Effector memory CD4-positive, alpha-beta T cell (primary cell): ENCODE data around the gene ABCB1.
"Not testable (repeated sequence)": the region's sequence is repeated elsewhere in the genome, so short reads cannot be mapped to it uniquely, and the experiment has no call there.

ENCODE experiments used
- DNase-seq, 3 donors: peaks; one replicate each; pipeline ENCODE4 v3.0.0-alpha.2; 2020
- H3K27ac ChIP-seq: 2 replicates; pipeline ENCODE4 v1.7.0; 2013; ENCODE audit warnings: mild to moderate bottlenecking, low read length, moderate library complexity; ENCODE audit not compliant: insufficient read depth, poor library complexity, severe bottlenecking
- H3K27me3 ChIP-seq: replicated peaks from 2 replicates; pipeline ENCODE4 v1.7.0; 2013; ENCODE audit warnings: mild to moderate bottlenecking, low read length; ENCODE audit not compliant: insufficient read depth, control insufficient read depth, poor library complexity, severe bottlenecking
- H3K36me3 ChIP-seq: 2 replicates; pipeline ENCODE4 v1.7.0; 2013; ENCODE audit warnings: mild to moderate bottlenecking, low read length, moderate library complexity; ENCODE audit not compliant: control insufficient read depth, insufficient read depth
- H3K4me1 ChIP-seq: 2 replicates; pipeline ENCODE4 v1.7.0; 2013; ENCODE audit warnings: low read length, mild to moderate bottlenecking; ENCODE audit not compliant: control insufficient read depth, insufficient read depth, poor library complexity, severe bottlenecking
- H3K4me3 ChIP-seq: 2 replicates; pipeline ENCODE4 v1.7.0; 2013; ENCODE audit warnings: low read length, low read depth, mild to moderate bottlenecking; ENCODE audit not compliant: insufficient read depth, poor library complexity, severe bottlenecking
- H3K9me3 ChIP-seq: 2 replicates; pipeline ENCODE4 v1.7.0; 2013; ENCODE audit warnings: mild to moderate bottlenecking, low read length, moderate library complexity; ENCODE audit not compliant: control insufficient read depth

The ABCB1 gene

DNA sequence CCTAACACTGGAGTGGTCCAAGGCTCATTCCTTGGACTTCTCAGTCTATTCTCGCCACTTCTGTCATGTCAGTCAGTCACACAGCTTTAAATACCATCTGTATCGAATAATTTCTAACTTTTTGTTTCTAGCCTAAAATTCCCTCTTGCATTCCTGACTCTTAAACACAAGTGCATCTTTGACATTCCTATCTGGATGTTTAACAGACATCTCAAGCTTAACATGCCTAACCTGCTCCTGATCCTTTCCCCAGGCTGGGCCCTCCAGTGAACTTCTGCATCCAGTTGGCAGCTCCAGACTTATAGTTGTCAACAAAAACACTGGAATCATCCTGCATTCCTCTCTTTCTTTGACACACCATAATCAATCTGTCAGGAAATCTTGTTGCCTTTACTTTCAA, 120.7 kb downstream of the ABCB1 start:
- H3K4me1 ChIP-seq: peaks cover 3% of the 10 kb centered on the region
- H3K4me3 ChIP-seq: no peak overlapping the region
- no peak overlapping the region for H3K27ac ChIP-seq
- H3K36me3 ChIP-seq: no peaks in the 10 kb centered on the region
- H3K27me3 ChIP-seq: peaks cover 7% of the 10 kb centered on the region
- H3K9me3 ChIP-seq: no peaks in the 10 kb centered on the region
- DNase-seq: no peak

DNA sequence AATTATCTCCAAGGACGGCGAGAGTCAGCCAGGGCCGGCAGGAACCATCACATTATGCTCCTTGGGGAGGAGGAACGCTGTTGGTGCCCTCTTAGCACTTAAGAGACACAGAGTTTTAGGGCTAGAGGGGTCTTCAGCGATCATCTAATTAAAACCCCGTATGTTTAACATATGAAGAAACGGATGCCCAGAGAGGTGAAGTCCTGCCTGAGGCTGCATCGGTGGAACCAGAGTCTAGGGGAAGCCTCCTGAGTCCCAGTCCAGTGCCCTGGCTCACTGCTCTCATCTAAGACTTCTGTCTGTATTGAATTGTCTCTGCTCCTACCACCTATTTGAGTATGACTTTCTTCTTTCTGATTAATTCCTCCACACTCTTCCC, 124.5 kb downstream of the ABCB1 start:
- no peaks in the 10 kb centered on the region for H3K9me3 ChIP-seq
- DNase-seq: no peak
- H3K27me3 ChIP-seq: peaks cover 7% of the 10 kb centered on the region
- peaks cover 3% of the 10 kb centered on the region for H3K4me1 ChIP-seq
- H3K36me3 ChIP-seq: no peaks in the 10 kb centered on the region
- no peak overlapping the region for H3K27ac ChIP-seq
- H3K4me3 ChIP-seq: no peak overlapping the region

DNA sequence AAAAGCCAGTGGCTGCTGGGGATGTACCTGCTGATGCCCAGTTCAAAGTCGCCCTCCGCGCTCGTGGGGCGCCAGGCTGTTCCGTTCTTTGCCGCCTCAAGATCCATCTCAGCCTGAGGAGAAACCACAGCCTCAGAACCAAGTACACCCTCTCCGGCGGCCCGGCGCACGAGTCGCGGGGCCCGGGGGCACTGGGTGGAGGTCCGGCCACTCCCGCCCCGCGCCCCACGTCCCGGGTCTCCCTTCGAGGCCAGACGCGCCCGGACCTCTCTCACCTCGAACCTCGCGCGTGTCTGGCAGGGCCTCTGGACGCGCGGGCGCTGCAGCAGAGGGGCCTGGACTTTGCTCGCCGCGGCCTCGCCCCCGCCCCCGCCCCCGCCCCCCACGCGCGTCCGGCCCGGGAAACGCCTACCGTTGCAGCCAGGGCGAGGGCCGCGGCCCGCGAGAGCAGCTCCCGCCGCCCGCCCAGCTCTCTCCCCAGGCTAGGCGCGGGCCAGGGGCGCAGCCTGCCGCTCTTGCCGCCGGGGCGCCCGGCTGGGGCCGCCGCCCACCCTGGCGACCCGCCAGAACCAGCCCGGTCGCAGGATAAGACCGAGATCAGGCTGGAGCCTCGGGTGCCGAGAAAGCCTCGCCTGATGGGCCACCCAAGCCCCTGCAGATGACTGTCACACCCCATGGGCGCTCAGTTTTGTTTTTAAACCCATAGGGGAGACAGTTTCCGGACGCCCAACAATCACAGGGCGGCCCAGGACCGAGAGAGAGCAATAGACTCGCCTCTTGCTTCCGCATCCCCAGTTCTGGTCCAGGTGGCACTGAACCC, 125.1 kb downstream of the ABCB1 start, which contains the start of gene ABCB4:
Gene ABCB4, minus strand, starts transcription at position 322 of the 820 bp plus-strand sequence. Its CDS starts 215 bp downstream, at position 107.
- no peak within 1 kb of the TSS for H3K27ac ChIP-seq
- no peak for DNase-seq
- H3K4me1 ChIP-seq: peaks cover 3% of the 10 kb centered on the region
- H3K27me3 ChIP-seq: peaks cover 7% of the 10 kb centered on the region
- no peaks in the 10 kb centered on the region for H3K9me3 ChIP-seq
- no peaks in the 10 kb centered on the region for H3K36me3 ChIP-seq
- H3K4me3 ChIP-seq: no peak within 1 kb of the TSS

DNA sequence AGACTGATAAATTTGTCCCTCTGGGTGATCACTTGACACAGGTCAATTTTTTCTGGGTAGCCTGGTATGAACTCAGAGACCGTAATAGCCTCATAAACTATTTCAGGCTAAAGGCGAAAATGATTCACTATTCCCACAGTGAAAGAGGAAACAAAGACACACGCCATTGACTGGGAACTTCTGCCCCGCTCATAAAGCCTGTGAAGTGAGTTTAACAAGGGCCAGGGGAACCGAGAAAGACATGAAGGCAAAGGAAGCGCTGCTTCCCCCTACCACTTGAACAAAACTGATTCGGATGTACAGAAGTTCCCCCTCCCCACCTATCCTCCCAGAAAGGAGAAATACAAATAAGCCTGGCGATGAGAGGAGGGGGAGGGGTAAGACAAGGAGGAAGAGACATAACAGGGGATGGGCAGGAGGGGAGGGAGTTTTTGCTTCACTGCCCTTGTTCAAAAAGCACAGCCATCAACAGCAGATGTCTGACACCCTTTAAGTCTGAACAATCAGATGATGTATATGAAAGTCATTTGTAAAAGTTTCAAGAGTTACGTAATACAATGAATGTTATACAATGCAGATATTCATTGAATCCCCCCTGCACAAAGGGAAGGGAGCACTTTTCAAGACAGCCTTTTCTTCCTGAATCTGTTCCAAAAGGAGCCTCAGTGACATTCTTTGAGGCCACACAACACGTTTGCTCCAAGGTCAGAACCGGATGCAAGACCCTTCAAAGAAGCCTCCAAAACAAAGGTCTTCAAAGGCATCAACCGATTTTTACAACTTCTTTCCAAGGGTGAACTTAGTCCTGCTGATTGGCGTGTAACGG, 125.9 kb downstream of the ABCB1 start:
- DNase-seq: no peak
- Histone ChIP-seq H3K4me3 (no peak overlapping the region), H3K4me1 (peaks cover 3% of the 10 kb centered on the region), H3K9me3 (no peaks in the 10 kb centered on the region), H3K36me3 (no peaks in the 10 kb centered on the region), H3K27me3 (peaks cover 7% of the 10 kb centered on the region), H3K27ac (no peak overlapping the region)

DNA sequence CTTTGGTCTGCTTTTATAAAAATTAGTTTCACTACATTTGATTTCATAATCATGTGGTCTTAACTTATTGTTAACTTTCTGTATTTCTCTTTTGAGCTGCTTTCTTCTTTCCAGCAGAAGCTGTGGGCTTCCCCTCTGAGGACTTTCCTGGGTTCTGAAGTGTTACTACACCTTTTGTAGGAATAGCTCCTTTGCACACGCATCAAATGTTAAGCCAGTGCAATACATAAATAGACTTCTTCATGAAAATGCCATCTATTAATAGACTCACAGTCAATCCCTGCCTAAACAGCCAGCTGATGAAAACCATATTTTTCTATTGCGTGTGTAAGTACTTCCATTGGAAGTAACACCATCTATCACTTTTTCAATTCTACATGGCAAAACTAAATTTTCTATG, 126.7 kb downstream of the ABCB1 start:
- H3K4me1 ChIP-seq: peaks cover 3% of the 10 kb centered on the region
- no peaks in the 10 kb centered on the region for H3K36me3 ChIP-seq
- H3K27me3 ChIP-seq: peaks cover 7% of the 10 kb centered on the region
- no peak overlapping the region for H3K27ac ChIP-seq
- no peaks in the 10 kb centered on the region for H3K9me3 ChIP-seq
- DNase-seq: no peak
- no peak overlapping the region for H3K4me3 ChIP-seq

DNA sequence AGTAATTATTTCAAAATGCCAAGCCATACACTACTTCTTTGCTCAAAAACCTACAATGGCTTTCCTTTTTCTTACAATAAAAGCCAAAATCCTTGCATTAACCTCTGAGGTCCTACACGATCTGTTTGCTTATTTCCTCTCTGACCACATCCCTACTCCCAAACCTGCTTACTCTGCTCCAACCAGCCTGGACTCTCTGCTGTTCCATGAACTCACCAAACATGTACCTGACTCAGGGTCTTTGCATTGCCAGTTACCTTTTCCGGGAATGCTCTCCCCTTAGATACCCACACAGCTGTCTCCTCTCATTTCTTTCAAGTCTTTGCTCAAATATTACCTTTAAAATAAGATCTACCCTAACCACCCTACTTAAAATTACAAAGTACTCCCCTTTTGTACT, 127.5 kb downstream of the ABCB1 start:
- Histone ChIP-seq H3K9me3 (no peaks in the 10 kb centered on the region), H3K27ac (no peak overlapping the region), H3K4me1 (peaks cover 3% of the 10 kb centered on the region), H3K36me3 (no peaks in the 10 kb centered on the region), H3K4me3 (no peak overlapping the region), H3K27me3 (peaks cover 7% of the 10 kb centered on the region)
- DNase-seq: no peak

DNA sequence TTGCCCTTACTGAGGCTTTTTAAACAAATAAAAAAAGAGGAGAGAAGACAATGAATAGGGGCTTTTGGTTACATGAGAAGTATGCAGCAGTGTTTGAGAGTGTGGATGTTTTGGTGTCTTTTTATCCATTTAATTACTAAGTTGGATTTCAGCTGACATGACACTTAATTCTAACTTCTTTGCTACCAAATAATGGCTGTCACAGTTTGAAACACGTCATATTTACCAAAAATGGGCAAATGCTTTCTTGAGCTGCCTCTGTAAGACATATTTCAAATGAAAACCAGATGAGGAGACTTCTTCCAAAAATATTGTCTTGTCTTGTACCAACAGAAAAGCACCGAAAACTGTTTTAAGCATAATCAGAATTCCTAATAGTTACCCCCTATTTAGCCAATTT, 129.2 kb downstream of the ABCB1 start:
- Histone ChIP-seq H3K27ac (no peak overlapping the region), H3K9me3 (no peaks in the 10 kb centered on the region), H3K4me1 (peaks cover 3% of the 10 kb centered on the region), H3K36me3 (no peaks in the 10 kb centered on the region), H3K4me3 (no peak overlapping the region), H3K27me3 (peaks cover 3% of the 10 kb centered on the region)
- no peak for DNase-seq

DNA sequence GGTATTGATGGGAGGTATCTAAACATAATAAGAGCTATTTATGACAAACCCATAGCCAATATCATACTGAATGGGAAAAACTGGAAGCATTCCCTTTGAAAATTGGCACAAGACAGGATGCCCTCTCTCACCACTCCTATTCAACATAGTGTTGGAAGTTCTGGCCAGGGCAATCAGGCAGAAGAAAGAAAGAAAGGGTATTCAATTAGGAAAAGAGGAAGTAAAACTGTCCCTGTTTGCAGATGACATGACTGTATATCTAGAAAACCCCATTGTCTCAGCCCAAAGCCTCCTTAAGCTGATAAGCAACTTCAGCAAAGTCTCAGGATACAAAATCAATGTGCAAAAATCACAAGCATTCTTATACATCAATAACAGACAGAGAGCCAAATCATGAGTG, 131.5 kb downstream of the ABCB1 start:
- H3K4me1 ChIP-seq, H3K27me3 ChIP-seq, H3K27ac ChIP-seq, H3K9me3 ChIP-seq, DNase-seq, H3K36me3 ChIP-seq, H3K4me3 ChIP-seq: not testable (repeated sequence)

DNA sequence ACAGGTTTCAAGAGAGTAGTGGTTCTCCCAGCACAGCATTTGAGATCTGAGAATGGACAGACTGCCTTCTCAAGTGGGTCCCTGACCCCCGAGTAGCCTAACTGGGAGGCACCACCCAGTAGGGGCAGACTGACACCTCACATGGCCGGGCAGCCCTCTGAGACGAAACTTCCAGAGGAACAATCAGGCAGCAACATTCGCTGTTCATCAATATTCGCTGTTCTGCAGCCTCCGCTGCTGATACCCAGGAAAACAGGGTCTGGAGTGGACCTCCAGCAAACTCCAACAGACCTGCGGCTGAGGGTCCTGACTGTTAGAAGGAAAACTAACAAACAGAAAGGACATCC, 135.2 kb downstream of the ABCB1 start:
- not testable (repeated sequence) for H3K27me3 ChIP-seq, H3K36me3 ChIP-seq, H3K27ac ChIP-seq, H3K4me3 ChIP-seq, DNase-seq, H3K9me3 ChIP-seq, H3K4me1 ChIP-seq

DNA sequence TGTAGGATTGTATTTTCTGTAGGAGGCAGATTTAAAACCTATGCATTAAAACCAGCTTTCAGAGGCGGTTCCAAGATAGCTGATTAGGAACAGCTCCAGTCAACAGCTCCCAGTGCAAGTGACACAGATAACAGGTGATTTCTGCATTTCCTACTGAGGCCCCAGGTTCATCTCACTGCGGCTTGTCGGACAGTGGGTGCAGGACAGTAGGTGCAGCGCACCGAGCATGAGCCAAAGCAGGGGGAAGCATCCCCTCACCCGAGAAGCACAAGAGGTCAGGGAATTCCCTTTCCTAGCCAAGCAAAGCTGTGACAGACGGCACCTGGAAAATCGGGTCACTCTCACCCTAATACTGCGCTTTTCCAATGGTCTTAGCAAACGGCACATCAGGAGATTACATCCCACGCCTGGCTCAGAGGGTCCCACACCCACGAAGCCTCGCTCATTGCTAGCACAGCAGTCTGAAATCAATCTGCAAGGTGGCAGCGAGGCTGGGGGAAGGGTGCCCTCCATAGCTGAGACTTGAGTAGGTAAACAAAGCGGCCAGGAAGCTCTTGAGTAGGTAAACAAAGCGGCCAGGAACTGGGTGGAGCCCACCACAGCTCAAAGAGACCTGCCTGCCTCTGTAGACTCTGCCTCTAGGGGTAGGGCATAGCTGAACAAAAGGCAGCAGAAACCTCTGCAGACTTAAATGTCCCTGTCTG, 135.7 kb downstream of the ABCB1 start:
- H3K9me3 ChIP-seq, DNase-seq, H3K4me3 ChIP-seq: not testable (repeated sequence)

More for the DNA sequence above, 135.7 kb downstream of the ABCB1 start:
- H3K4me1 ChIP-seq, H3K27ac ChIP-seq, H3K27me3 ChIP-seq, H3K36me3 ChIP-seq: not testable (repeated sequence)
